ENCODE results near the gene PPIE.

DNA sequence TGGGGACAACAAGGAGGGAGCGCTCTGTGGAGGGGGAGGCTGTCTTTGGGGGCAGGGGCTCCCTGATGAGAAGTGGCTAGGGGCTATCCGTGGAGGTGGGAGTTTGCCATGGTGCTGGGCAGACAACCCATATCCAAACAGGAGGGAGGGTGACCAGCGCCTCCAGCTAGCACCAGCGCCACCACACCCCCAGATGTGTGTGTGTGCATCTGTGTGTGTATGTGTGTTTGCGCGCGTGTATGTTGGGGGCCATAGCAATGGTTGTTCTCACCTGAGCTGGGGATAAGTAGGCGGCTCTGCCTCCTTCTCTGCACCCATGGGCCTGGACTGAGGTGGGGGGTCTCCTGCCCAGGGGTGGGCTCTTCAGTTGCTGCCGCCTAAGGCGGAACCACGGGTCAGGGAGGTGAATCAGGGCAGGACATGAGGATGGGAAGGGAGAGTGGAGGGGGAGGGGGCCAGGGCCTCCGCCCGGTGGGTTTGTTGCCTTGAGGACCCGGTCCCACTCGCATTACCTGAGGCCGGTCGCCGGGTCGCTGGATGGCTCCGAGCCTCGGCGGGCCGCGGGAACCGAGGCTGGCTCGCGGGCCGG lies 47.8 kb upstream of the PPIE start:
- TF ChIP-seq SMAD4 (CRISPR knock-in tag; IDR thresholded peaks at IDR 0.05) (no peak), RELA (CRISPR knock-in tag; IDR thresholded peaks at IDR 0.05; ENCODE audit: borderline replicate concordance) (no peak), ZNF138 (CRISPR knock-in tag; conservative IDR thresholded peaks at IDR 0.05) (no peak), ZNF232 (CRISPR knock-in tag; IDR thresholded peaks at IDR 0.05) (no peak), NR2C2 (CRISPR knock-in tag; IDR thresholded peaks at IDR 0.05) (no peak)
- TF ChIP-seq, protein P1, sequence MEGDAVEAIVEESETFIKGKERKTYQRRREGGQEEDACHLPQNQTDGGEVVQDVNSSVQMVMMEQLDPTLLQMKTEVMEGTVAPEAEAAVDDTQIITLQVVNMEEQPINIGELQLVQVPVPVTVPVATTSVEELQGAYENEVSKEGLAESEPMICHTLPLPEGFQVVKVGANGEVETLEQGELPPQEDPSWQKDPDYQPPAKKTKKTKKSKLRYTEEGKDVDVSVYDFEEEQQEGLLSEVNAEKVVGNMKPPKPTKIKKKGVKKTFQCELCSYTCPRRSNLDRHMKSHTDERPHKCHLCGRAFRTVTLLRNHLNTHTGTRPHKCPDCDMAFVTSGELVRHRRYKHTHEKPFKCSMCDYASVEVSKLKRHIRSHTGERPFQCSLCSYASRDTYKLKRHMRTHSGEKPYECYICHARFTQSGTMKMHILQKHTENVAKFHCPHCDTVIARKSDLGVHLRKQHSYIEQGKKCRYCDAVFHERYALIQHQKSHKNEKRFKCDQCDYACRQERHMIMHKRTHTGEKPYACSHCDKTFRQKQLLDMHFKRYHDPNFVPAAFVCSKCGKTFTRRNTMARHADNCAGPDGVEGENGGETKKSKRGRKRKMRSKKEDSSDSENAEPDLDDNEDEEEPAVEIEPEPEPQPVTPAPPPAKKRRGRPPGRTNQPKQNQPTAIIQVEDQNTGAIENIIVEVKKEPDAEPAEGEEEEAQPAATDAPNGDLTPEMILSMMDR (IDR thresholded peaks at IDR 0.05), result no peak
